Measurements from ENCODE around the gene CTDSPL.

The CTDSPL gene

DNA sequence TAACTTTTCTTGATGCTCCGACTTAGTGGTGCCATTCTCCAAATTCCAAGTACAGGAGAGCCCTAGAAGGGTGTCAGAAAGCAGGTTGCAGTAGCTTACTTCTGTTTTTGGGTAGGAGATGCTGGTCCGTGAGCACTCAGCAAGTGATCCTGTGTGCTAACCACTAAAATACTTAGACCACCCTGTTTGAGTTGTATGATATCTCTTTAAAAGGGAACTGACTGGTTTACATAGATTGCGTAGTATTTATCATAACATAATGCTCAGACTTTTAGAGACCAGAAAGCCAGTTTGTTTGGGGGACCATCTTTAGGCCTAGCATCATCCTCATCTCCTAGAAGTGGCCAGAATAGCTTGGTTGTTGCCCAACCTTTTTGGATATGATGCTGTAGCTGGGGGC lies 26.7 kb downstream of the CTDSPL start:
- H3K27ac Mint-ChIP-seq = no peak overlapping the region
- no peaks in the 10 kb centered on the region for H3K9me3 Mint-ChIP-seq
- H3K4me1 Mint-ChIP-seq (ENCODE audit: low read depth) = peaks cover 61% of the 10 kb centered on the region
- no peaks in the 10 kb centered on the region for H3K36me3 Mint-ChIP-seq (ENCODE audit: low read depth)
- intact Hi-C loops (cut with micrococcal nuclease) = no loop called here
- H3K4me3 Mint-ChIP-seq = no peak overlapping the region
- no peaks in the 10 kb centered on the region for H3K27me3 Mint-ChIP-seq

DNA sequence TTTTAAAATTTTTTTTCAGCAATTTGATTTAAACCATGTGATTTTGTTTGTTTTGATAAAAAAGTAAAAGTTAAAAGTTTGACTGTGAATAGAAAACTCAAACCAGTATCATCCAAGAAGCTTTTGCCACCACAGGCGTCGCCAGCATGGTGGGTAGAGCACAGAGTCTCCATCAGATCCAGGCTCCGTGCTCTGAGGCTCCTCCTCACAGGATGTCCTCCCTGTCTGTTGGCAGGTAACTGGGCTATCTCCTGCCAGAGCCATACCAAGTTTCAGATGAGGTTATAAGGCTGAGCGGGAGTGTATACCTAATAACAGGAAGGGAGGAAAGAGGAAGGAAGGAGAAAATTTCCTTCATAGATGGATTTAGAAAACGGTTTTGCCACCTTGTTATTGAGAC lies 28.8 kb downstream of the CTDSPL start:
- no peaks in the 10 kb centered on the region for H3K27me3 Mint-ChIP-seq
- intact Hi-C loops (cut with micrococcal nuclease) = no loop called here
- H3K4me1 Mint-ChIP-seq (ENCODE audit: low read depth) = peaks cover 48% of the 10 kb centered on the region
- peak overlapping the region; percentile 81 for H3K27ac Mint-ChIP-seq
- no peaks in the 10 kb centered on the region for H3K9me3 Mint-ChIP-seq
- H3K4me3 Mint-ChIP-seq = no peak overlapping the region
- H3K36me3 Mint-ChIP-seq (ENCODE audit: low read depth) = no peaks in the 10 kb centered on the region

DNA sequence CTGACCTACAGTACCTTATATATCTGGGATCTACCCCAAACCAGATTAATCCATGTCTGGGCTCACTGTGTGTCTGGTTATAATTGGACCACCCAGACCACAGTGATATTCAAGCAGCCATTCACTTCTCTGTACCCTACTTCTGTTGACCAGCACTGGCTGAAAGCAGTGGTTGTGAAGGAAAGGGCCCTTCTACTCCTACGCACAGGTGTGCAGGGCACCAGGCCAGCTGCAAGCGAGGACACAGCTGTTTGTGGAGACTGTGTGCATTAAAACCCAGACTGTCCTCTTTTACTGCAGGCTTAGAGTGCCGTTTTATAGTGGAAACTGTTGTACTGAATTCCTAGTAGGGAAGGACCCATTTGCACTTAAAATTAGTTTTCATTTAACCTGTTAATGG lies 29.5 kb downstream of the CTDSPL start:
- H3K4me3 Mint-ChIP-seq = no peak overlapping the region
- no peaks in the 10 kb centered on the region for H3K36me3 Mint-ChIP-seq (ENCODE audit: low read depth)
- intact Hi-C loops (cut with micrococcal nuclease) = no loop called here
- no peaks in the 10 kb centered on the region for H3K9me3 Mint-ChIP-seq
- H3K27me3 Mint-ChIP-seq = no peaks in the 10 kb centered on the region
- peaks cover 41% of the 10 kb centered on the region for H3K4me1 Mint-ChIP-seq (ENCODE audit: low read depth)
- peak overlapping the region; percentile 25 for H3K27ac Mint-ChIP-seq

DNA sequence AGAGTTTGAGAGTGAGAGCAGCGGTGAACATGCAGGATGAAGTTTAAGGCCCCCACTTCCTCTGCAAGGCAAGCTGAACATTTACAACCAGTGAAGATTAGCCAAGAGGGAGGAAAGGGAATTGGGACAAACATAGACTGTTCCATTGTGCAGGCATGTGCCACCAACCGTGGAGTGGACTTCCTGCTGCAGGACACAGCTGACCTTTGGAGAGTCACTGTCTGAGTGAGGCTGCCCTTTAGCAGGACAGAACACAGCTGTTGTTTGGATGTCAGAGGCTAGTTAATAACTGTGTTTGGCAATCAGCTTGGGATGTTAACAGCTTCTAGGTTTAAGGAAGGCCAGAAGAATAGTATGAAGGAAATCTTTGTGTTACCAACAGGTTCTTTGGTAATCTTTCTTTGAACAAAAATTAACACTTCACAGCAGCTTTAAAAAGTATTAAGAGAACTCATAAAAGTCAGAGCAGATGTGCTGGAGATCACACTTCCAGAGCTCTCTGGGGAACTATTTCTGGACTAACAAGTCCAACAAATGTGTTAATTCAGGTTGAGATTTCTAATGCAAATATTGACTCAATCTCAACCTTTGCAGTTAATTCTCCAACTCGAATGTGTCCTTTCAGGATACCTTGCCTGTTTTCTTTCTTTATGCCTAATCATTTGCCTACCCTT lies 31.4 kb downstream of the CTDSPL start:
- Mint-ChIP-seq H3K36me3 (ENCODE audit: low read depth) (no peaks in the 10 kb centered on the region), H3K4me3 (no peak overlapping the region), H3K4me1 (ENCODE audit: low read depth) (peaks cover 43% of the 10 kb centered on the region), H3K9me3 (no peaks in the 10 kb centered on the region), H3K27me3 (no peaks in the 10 kb centered on the region), H3K27ac (peak overlapping the region; percentile 69)
- intact Hi-C loops (cut with micrococcal nuclease) = no loop called here

DNA sequence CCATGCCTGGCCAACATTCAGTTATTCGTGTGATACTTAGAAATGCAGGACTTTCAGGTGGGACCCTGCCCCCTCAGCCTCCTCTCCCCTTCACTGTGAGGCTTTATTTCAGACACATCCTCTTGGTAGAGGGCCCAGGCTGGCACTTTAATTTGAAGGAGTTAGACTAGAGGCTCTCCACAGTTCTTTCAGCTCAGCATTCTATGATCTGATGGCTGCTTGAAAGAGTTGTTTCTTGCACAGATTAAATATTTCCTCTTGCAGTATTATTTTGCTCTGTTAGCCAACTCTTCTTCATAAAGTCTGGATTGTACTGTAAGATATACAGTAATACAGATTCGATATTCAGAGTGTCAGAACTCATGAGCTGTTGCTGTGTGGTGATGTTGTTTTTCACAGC lies 35.1 kb downstream of the CTDSPL start:
- Mint-ChIP-seq H3K9me3 (no peaks in the 10 kb centered on the region), H3K27me3 (no peaks in the 10 kb centered on the region), H3K27ac (no peak overlapping the region), H3K4me1 (ENCODE audit: low read depth) (peaks cover 40% of the 10 kb centered on the region), H3K36me3 (ENCODE audit: low read depth) (no peaks in the 10 kb centered on the region), H3K4me3 (no peak overlapping the region)
- intact Hi-C loops (cut with micrococcal nuclease) = no loop called here

DNA sequence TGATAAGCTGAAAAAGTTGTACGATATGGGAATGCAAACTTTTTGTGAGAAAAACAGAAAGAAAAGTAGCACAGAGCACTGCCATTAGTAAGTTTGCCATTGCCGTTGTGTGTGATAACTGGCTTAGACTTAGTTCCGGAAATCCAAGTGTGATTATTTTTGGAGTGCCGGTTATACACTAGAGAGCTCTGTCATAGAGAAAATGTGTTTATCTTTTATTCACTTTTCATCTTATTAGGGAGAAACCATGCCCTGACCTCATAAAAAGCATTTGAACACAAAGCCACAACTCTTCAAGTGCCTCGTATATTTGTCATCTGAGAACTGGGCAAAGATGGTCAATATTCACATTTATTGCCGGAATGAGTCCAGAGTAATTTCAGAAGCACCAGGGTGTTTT lies 36.1 kb downstream of the CTDSPL start:
- no peaks in the 10 kb centered on the region for H3K9me3 Mint-ChIP-seq
- no peaks in the 10 kb centered on the region for H3K36me3 Mint-ChIP-seq (ENCODE audit: low read depth)
- H3K27me3 Mint-ChIP-seq = no peaks in the 10 kb centered on the region
- peaks cover 44% of the 10 kb centered on the region for H3K4me1 Mint-ChIP-seq (ENCODE audit: low read depth)
- intact Hi-C loops (cut with micrococcal nuclease) = no loop called here
- no peak overlapping the region for H3K27ac Mint-ChIP-seq
- no peak overlapping the region for H3K4me3 Mint-ChIP-seq

DNA sequence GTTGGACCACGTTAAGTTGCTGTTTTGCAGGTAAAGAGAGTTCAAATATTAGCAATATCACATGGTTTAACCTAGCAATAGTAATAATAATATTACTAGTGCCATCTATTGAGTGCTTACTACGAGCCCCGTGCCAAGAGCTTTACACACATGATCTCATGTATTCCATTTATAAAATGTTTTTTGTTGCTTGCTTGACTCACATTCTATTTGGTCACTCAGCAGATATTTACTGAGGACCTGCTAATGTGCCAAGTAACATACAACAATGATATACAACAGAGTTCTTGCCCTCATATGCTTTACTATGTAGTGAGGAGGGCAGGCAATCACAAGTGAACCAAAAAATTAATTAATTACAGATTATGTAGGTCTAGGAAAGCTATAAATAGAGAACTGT lies 36.7 kb downstream of the CTDSPL start:
- Mint-ChIP-seq H3K27me3 (no peaks in the 10 kb centered on the region), H3K4me3 (no peak overlapping the region), H3K36me3 (ENCODE audit: low read depth) (no peaks in the 10 kb centered on the region), H3K27ac (no peak overlapping the region), H3K9me3 (no peaks in the 10 kb centered on the region), H3K4me1 (ENCODE audit: low read depth) (peaks cover 42% of the 10 kb centered on the region)
- intact Hi-C loops (cut with micrococcal nuclease) = no loop called here

DNA sequence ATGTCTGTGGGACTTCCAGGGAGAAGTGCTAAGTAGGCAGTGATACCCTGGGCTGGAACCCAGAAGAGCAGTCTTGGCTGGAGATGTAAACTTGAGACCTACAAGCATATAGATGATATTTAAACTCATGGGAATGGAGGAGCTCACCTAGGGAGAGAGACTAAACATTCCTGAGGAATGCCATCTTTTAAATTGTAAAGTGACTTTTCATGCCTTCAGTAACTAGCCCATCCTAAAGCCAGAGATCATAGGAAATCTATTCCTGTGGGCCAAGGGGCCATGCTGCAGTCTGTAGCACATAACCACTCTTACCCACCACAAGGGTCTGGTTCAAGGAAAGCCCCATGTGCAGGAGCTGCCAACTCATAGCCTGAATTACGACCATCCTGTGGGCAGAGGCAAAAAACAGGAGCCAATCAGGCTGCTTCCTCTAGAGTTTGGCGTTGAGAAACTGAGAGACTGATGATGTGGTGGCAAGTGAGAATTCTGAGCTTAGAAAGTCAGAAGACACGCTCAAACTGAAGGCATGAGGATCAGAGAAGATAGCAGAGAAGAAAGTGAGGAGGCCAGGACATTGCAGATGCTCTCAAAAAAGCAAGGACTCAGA lies 37.5 kb downstream of the CTDSPL start:
- Mint-ChIP-seq H3K36me3 (ENCODE audit: low read depth) (no peaks in the 10 kb centered on the region), H3K27ac (no peak overlapping the region), H3K9me3 (no peaks in the 10 kb centered on the region), H3K27me3 (no peaks in the 10 kb centered on the region), H3K4me3 (no peak overlapping the region), H3K4me1 (ENCODE audit: low read depth) (peaks cover 43% of the 10 kb centered on the region)
- intact Hi-C loops (cut with micrococcal nuclease) = no loop called here

DNA sequence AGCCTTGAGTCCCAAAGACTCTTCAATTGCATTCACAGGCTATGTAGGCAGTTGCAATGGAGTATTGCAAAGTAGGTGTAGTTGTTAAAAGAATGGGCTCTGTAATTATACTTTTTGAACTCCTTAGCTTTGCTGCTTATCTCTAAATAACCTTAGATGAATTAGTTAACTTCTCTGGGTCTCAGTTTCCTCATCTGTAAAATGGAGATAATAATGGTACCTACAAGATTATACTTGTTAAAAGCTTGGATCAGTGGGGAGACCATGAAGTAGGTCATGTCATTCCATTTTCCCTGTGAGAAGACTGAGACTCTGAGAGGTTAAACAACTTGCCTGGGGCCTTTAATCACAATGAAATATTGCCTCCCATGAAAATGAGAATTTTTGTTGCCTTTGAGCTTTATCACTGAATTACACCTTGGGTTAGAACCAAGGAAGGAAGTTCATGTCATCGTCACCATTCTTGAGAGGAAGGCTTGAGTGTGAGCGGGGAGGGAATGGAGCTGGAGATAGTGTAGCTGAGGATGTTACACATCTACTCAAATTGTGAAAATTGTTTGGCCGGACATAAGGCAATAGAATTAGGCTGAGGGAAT lies 38.1 kb downstream of the CTDSPL start:
- Mint-ChIP-seq H3K36me3 (ENCODE audit: low read depth) (no peaks in the 10 kb centered on the region), H3K27me3 (no peaks in the 10 kb centered on the region), H3K4me1 (ENCODE audit: low read depth) (peaks cover 49% of the 10 kb centered on the region), H3K4me3 (no peak overlapping the region), H3K9me3 (no peaks in the 10 kb centered on the region), H3K27ac (no peak overlapping the region)
- intact Hi-C loops (cut with micrococcal nuclease) = no loop called here

DNA sequence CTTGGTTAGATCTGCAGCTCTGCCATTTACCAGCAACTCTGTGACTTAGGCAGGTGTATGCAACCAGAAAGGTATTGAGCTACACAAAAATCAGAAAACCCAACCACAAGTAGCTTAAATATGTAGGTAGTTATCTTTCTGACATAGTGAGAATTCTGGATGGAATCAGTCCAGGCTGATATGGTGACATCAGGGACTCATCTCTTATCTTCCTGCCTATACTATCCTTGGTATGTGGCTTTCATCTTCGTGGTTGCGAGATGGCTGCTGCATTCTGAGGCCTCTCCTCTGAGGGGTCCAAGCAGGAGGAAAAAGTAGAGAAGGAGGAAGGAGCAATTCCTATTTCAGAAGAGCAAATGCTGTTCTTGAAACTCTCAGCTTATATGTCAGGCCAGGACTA lies 40.0 kb downstream of the CTDSPL start:
- no peaks in the 10 kb centered on the region for H3K36me3 Mint-ChIP-seq (ENCODE audit: low read depth)

DNA sequence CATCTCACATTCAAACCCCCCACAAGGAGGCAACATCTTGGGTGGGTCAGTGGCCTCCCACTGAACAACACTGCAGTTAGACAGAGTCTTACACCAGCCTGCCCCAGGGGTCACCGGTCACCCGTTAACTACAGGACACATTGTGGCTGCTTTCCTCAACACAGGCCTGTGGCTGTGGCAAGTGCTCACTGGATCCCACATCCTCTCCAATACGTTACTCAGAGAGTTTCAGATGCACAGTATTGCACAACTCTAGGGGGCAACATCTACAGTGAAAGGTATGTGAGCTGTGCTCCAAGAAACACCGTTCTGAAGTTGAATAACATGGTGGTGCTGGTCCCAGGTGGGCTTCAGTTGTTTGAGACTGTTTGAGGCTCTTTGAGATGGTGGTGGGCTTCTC lies 41.0 kb downstream of the CTDSPL start:
- intact Hi-C loops (cut with micrococcal nuclease) = no loop called here
- H3K27me3 Mint-ChIP-seq = no peaks in the 10 kb centered on the region
- H3K4me1 Mint-ChIP-seq (ENCODE audit: low read depth) = peaks cover 71% of the 10 kb centered on the region
- no peak overlapping the region for H3K4me3 Mint-ChIP-seq
- H3K36me3 Mint-ChIP-seq (ENCODE audit: low read depth) = no peaks in the 10 kb centered on the region
- peak overlapping the region; percentile 43 for H3K27ac Mint-ChIP-seq
- H3K9me3 Mint-ChIP-seq = no peaks in the 10 kb centered on the region

More for the DNA sequence above, 40.0 kb downstream of the CTDSPL start:
- Mint-ChIP-seq H3K27ac (no peak overlapping the region), H3K4me3 (no peak overlapping the region), H3K9me3 (no peaks in the 10 kb centered on the region), H3K27me3 (no peaks in the 10 kb centered on the region), H3K4me1 (ENCODE audit: low read depth) (peaks cover 65% of the 10 kb centered on the region)
- intact Hi-C loops (cut with micrococcal nuclease) = no loop called here

DNA sequence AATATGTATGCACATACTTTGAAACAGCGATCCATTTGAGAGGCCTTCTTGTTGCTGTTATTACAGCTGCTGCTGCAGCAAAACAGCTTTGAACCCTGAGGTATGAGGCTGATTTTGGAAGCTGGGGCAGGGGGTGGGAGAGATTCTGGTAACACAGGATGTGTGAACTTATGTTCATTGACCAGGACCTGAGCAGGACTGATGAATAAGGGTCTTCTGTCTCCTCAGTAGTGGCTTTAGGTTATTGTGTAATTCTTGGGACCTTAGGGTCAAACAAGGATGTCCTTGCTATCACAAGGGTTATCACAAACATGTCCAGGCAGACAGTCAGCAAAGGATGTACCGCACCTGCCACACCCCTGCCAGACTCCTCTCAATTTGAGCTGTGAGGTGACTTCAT lies 41.6 kb downstream of the CTDSPL start:
- H3K27me3 Mint-ChIP-seq = no peaks in the 10 kb centered on the region
- no peaks in the 10 kb centered on the region for H3K9me3 Mint-ChIP-seq
- peaks cover 76% of the 10 kb centered on the region for H3K4me1 Mint-ChIP-seq (ENCODE audit: low read depth)
- intact Hi-C loops (cut with micrococcal nuclease) = no loop called here
- H3K4me3 Mint-ChIP-seq = no peak overlapping the region
- H3K36me3 Mint-ChIP-seq (ENCODE audit: low read depth) = no peaks in the 10 kb centered on the region
- H3K27ac Mint-ChIP-seq = peak overlapping the region; percentile 43

DNA sequence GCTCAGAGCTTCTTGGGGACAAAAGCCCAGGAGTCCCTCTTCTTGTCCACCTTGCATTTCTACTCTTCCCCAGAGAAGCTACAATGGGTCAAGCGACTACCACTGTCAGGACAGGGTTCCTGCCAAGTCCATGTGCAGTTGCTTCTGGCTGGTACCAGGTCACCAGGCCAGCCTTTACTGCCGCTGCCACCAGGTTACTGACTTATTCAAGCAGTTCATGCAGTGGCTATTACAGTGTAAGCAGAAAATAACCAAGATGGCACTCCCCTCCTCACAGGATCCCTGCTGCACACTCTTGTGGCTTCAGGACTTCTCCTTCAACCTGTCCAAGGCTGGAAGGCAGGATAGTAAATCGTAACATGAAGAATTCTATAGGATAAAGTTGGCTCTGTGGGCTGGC lies 42.1 kb downstream of the CTDSPL start:
- Mint-ChIP-seq H3K4me3 (no peak overlapping the region), H3K27ac (peak overlapping the region; percentile 37), H3K9me3 (no peaks in the 10 kb centered on the region), H3K27me3 (no peaks in the 10 kb centered on the region), H3K4me1 (ENCODE audit: low read depth) (peaks cover 76% of the 10 kb centered on the region), H3K36me3 (ENCODE audit: low read depth) (no peaks in the 10 kb centered on the region)
- intact Hi-C loops (cut with micrococcal nuclease) = no loop called here

DNA sequence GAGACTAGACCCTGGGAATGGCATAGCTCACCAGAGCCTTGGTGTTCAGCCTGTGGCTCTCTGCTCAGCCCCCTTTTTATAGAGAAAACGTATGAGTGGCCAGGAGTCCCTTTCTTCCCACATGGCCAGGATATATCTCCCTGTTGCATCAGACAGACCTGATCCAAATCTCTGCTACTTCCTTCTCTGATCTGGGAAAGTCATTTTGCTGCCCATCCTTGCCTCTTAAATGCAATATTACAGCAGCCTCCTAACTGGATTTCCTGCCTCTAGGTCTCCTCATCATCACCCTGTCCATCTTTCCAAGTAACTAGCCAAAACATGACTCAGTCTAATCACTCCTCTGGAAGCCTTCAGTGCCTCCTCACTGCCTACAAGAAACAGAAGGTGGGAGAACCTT lies 42.9 kb downstream of the CTDSPL start:
- H3K27me3 Mint-ChIP-seq = no peaks in the 10 kb centered on the region
- no peaks in the 10 kb centered on the region for H3K36me3 Mint-ChIP-seq (ENCODE audit: low read depth)
- intact Hi-C loops (cut with micrococcal nuclease) = no loop called here
- H3K9me3 Mint-ChIP-seq = no peaks in the 10 kb centered on the region
- H3K27ac Mint-ChIP-seq = peak overlapping the region; percentile 37
- peaks cover 76% of the 10 kb centered on the region for H3K4me1 Mint-ChIP-seq (ENCODE audit: low read depth)
- H3K4me3 Mint-ChIP-seq = no peak overlapping the region

DNA sequence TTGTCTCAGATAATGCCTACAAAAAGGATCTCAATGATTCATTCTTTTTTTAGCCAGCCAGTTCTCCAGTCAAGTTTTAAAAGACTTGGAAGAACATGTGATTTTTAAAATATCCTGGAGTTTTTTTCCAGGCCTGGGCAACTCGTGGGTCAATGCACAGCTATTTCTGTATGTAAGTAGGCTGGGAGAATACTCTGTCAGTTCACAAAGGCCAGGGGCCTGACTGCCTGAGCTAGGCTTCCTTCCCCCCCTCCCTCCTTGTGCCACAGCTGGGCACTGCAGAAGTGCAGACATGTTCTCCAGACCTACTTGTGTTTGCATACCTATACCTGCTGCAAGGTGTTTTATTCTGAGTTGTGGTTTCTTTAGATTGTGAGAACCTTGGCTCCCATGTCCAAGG lies 43.7 kb downstream of the CTDSPL start:
- Mint-ChIP-seq H3K4me3 (no peak overlapping the region), H3K4me1 (ENCODE audit: low read depth) (peaks cover 70% of the 10 kb centered on the region), H3K36me3 (ENCODE audit: low read depth) (no peaks in the 10 kb centered on the region), H3K27ac (peak overlapping the region; percentile 88), H3K9me3 (no peaks in the 10 kb centered on the region), H3K27me3 (no peaks in the 10 kb centered on the region)
- intact Hi-C loops (cut with micrococcal nuclease) = no loop called here

All from dendritic cell treated with granulocyte-macrophage colony-stimulating factor and Interleukin-4, amounts not matched to agents 40 ng/mL and 50 ng/mL, for 4 days (primary cell).